HepG2 (cell line): ENCODE data around the gene MRNIP. TPM values are rescaled to one million over a fixed set of nuclear protein-coding genes. Genes with fewer than 3 reads are reported as not detected.
A peak's percentile ranks its signal among the peaks of the same experiment; 100 is the strongest.

Experiments used
- CBFB ChIP-seq: sonication (generic); formaldehyde crosslinking; IDR thresholded peaks from 2 replicates; pipeline ENCODE4 v1.4.0; 2020; ENCODE audit warnings: missing genetic modification reagents
- CREM ChIP-seq, 2 experiments: sonication (generic) in 1 of 2; formaldehyde crosslinking in 1 of 2; IDR thresholded peaks; 2 replicates each; pipeline versions ENCODE4 v1.4.0 to v1.6.1; 2016 to 2020; ENCODE audit warnings: antibody characterized with exemption in 1 of 2, mild to moderate bottlenecking in 1 of 2, missing genetic modification reagents in 1 of 2
- FOXP4 ChIP-seq: sonication (generic); formaldehyde crosslinking; IDR thresholded peaks from 2 replicates; pipeline ENCODE4 v1.4.0; 2020; ENCODE audit warnings: missing genetic modification reagents
- KDM2A ChIP-seq: sonication (generic); formaldehyde crosslinking; IDR thresholded peaks from 2 replicates; pipeline ENCODE4 v1.4.0; 2020; ENCODE audit warnings: low read depth, missing genetic modification reagents, borderline replicate concordance
- MIXL1 ChIP-seq: IDR thresholded peaks from 2 replicates; pipeline ENCODE4 v1.6.1; 2016
- NFAT5 ChIP-seq: sonication (generic); formaldehyde crosslinking; IDR thresholded peaks from 2 replicates; pipeline ENCODE4 v1.4.0; 2020; ENCODE audit warnings: missing genetic modification reagents
- SKI ChIP-seq: fragments of 450-650 bp; IDR thresholded peaks from one replicate; pipeline ENCODE4 v1.6.1; 2018; ENCODE audit warnings: mild to moderate bottlenecking; ENCODE audit not compliant: partially characterized antibody
- SMC3 ChIP-seq: IDR thresholded peaks from 2 replicates; pipeline ENCODE4 v1.6.1; 2011; ENCODE audit warnings: low read length, improper control_type of control experiment
- TEAD3 ChIP-seq: optimal IDR thresholded peaks from 2 replicates; pipeline ENCODE3; 2016; ENCODE audit warnings: borderline replicate concordance
- ZBED4 ChIP-seq: sonication (generic); formaldehyde crosslinking; IDR thresholded peaks from 2 replicates; pipeline ENCODE4 v1.4.0; 2020; ENCODE audit warnings: missing genetic modification reagents, borderline replicate concordance
- ZBTB4 ChIP-seq: sonication (generic); formaldehyde crosslinking; IDR thresholded peaks from 2 replicates; pipeline ENCODE4 v1.4.0; 2020; ENCODE audit warnings: missing genetic modification reagents, mild to moderate bottlenecking, borderline replicate concordance
- ZFX ChIP-seq: sonication (generic); formaldehyde crosslinking; IDR thresholded peaks from 2 replicates; pipeline ENCODE4 v1.4.0; 2020; ENCODE audit warnings: mild to moderate bottlenecking, low read depth, missing genetic modification reagents, moderate library complexity
- ZNF713 ChIP-seq: sonication (generic); formaldehyde crosslinking; IDR thresholded peaks from 2 replicates; pipeline ENCODE4 v1.4.0; 2020; ENCODE audit warnings: mild to moderate bottlenecking, missing genetic modification reagents
- ZNF781 ChIP-seq: sonication (generic); formaldehyde crosslinking; IDR thresholded peaks from 2 replicates; pipeline ENCODE4 v1.5.1; 2020; ENCODE audit warnings: borderline replicate concordance, mild to moderate bottlenecking, missing genetic modification reagents; ENCODE audit errors: not compliant biosample characterization
- polyA plus RNA-seq, 8 experiments: library from polyadenylated mRNA; depleted of rRNA in 3 of 8; stranded (reverse) in 7 of 8; unstranded in 1 of 8; fragments of >200 nt; fragmentation: Illumina TruSeq in 4 of 8; extraction: Trizol in 4 of 8; gene quantifications; 2 replicates each; pipeline versions ENCODE4 v1.2.1 to v1.2.3, GENCODE V29; 2011 to 2016; ENCODE audit warnings: low read depth in 4 of 8, missing spikeins in 1 of 8, mixed read lengths in 1 of 8; ENCODE audit not compliant: insufficient read depth in 1 of 8
- total RNA-seq, 5 experiments: library from RNA; depleted of rRNA; stranded (reverse); fragments of >200 nt; fragmentation: Illumina TruSeq; extraction: Trizol; gene quantifications; 2 replicates each; pipeline ENCODE4 v1.2.3, GENCODE V29; 2016; ENCODE audit warnings: low read depth in 1 of 5

The MRNIP gene
- total and polyA plus RNA-seq, 2 of the 13 experiments (the other 11 are each of a cell fraction or from before 2014, with no cell fraction given) = 15.5 to 34.1 TPM

GRCh38 chr5:179825655-179826182 is 32.9 kb downstream of the MRNIP start (continued):
- TF ChIP-seq NFAT5 (CRISPR knock-in tag) = 0 out of 2 replicates have a peak, but pooled peaks have one; percentile 65
- no peak for TF ChIP-seq CBFB (CRISPR knock-in tag)
- peak; percentile 45 for TF ChIP-seq SMC3
- no peak for TF ChIP-seq ZNF781 (CRISPR knock-in tag)
- TF ChIP-seq TEAD3 (CRISPR knock-in tag) = peak; percentile 91
- peak; percentile 48; the same call in 1 of the 2 replicates for TF ChIP-seq KDM2A (CRISPR knock-in tag)
- TF ChIP-seq MIXL1 (CRISPR knock-in tag) = no peak
- TF ChIP-seq ZBTB4 (CRISPR knock-in tag) = peak; percentile 70
- peak; percentile 41 for TF ChIP-seq SKI
- TF ChIP-seq FOXP4 (CRISPR knock-in tag) = peak; percentile 70
- TF ChIP-seq ZBED4 (CRISPR knock-in tag) = no peak
- TF ChIP-seq ZNF713 (CRISPR knock-in tag) = no peak
- TF ChIP-seq ZFX (CRISPR knock-in tag) = peak; percentile 15; the same call in 1 of the 2 replicates
- TF ChIP-seq CREM (IDR thresholded peaks at IDR 0.05) = 0 out of 2 replicates have a peak, but pooled peaks have one; percentile 27
- TF ChIP-seq CREM (CRISPR knock-in tag; IDR thresholded peaks at IDR 0.05) = no peak
